Stomach smooth muscle (tissue), 2 donors: Measurements from ENCODE around the gene SMIM1.

ENCODE experiments used
- H3K27ac ChIP-seq: one replicate; pipeline ENCODE4 v1.7.0; 2013; ENCODE audit warnings: mild to moderate bottlenecking, low read length, inconsistent platforms
- H3K27me3 ChIP-seq, 2 donors: one replicate each; pipeline ENCODE4 v1.7.0; 2013; ENCODE audit warnings: low read length in 2 of 2; ENCODE audit not compliant: insufficient read depth in 2 of 2, control insufficient read depth in 1 of 2
- H3K36me3 ChIP-seq, 2 donors: one replicate each; pipeline ENCODE4 v1.7.0; 2013; ENCODE audit warnings: low read length in 2 of 2; ENCODE audit not compliant: control insufficient read depth in 2 of 2, insufficient read depth in 2 of 2
- H3K4me1 ChIP-seq: one replicate; pipeline ENCODE4 v1.7.0; 2013; ENCODE audit warnings: low read length; ENCODE audit not compliant: control insufficient read depth, insufficient read depth
- H3K4me3 ChIP-seq, 2 donors: one replicate each; pipeline ENCODE4 v1.7.0; 2013; ENCODE audit warnings: low read length in 2 of 2
- H3K9ac ChIP-seq, 2 donors: one replicate each; pipeline ENCODE4 v1.7.0; 2013; ENCODE audit warnings: low read length in 2 of 2, mild to moderate bottlenecking in 1 of 2
- H3K9me3 ChIP-seq, 2 donors: one replicate each; pipeline ENCODE4 v1.7.0; 2013; ENCODE audit warnings: low read length in 2 of 2; ENCODE audit not compliant: control insufficient read depth in 2 of 2
- donor health status: healthy.
- donor health status: Pancreatic carcinoma.

The SMIM1 gene

DNA sequence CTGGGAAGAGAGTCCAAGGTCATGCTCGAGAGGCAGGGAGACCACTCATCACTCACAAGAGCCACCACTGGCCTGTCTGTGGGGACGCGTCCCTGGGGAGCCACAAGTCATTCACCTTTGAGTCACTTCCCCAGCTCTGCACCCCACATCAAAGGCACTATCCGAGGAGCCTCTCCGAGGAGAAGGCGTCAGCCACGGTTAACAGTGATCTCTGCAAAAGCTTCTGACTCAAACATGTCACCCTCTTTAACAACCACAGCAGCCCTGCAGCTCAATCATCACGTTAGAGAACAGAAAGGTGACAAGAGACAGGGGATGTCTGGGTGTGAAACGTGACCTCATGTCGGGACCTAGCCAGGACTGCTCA lies 14.8 kb downstream of the SMIM1 start:
- no peaks in the 10 kb centered on the region for H3K27me3 ChIP-seq
- no peaks in the 10 kb centered on the region for H3K9me3 ChIP-seq
- H3K27ac ChIP-seq, result no peak overlapping the region
- peaks cover 11% of the 10 kb centered on the region for H3K4me1 ChIP-seq
- H3K9ac ChIP-seq, result no peak overlapping the region
- H3K4me3 ChIP-seq, result no peak overlapping the region
- peaks cover 38 to 46% of the 10 kb centered on the region in 2 donors for H3K36me3 ChIP-seq

DNA sequence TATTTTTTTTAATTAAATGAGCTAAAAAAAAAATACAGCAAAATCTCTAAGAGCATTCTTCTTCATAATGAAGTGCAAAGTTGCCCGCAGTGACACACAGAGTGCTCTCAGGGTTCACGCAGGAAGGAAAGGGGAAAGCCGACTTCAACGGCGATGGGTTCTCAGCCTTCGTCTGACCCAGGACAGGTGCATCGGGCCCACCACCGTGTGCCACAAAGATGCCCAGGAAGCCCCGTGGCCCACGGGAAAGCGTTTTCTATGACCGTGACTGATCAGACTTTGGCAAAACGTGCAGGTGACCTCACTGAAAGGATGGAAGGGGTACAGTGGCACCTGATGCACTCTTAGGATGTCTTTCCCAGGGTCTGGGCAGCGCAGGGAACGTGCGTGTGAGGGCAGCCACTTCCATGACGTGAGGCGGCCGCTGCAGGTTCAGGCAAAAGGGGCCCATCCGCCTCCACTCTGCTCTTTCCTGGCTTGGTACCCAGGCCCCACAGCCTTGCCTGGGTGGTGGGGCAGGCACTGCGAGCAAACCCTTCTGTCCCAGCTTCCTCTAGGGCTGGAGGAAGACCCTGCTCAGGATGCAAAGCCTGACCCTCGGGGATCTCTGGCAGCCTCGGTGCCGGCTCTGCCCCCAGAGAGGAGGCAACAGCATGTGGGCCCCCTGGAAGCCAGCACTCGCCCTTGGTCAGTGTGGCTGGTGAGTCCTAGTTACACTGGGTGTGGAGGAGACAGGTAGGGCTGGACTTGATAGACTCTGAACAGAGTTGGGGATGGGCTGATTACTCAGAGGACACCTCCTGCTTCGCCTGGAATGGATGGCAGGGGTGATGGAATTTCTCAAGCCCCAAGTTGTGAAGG lies 15.4 kb downstream of the SMIM1 start:
- Histone ChIP-seq H3K9ac (no peak overlapping the region), H3K4me1 (peaks cover 11% of the 10 kb centered on the region), H3K36me3 (peaks cover 32 to 40% of the 10 kb centered on the region in 2 donors), H3K4me3 (no peak overlapping the region), H3K9me3 (no peaks in the 10 kb centered on the region), H3K27ac (no peak overlapping the region), H3K27me3 (no peaks in the 10 kb centered on the region)

DNA sequence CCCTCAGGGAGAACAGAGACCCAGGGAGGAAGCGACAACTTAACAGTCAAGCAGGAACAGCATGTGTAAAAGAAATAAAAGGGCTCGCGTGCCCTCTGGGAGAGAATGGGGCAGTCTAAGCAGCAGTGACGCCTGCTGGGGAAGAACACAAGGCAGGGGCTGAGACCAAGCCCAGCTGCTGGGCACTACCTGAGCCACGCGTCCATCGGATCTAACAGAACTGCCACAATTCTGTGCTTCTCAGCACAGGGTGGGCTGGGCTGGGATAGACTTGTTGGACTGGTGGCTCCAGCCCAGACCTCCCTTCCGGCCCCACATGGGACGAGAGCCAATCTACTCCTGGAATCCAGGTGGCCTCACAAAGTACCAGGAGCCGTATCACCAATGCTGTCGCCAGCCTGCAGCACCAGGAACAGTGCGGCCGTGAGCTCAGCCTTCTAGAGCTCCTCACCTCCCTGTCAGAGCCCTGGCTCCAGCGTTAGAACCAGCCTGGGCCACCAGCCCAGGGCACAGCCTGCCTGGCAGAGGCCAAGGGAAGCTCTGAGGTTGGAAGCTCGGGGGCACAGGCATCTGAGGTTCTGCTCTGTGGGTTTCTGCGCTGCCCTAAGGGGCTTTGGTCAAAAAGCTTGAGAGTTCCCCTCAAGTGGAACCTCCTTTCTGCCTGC lies 16.3 kb downstream of the SMIM1 start:
- H3K27me3 ChIP-seq, result no peaks in the 10 kb centered on the region
- no peak overlapping the region for H3K27ac ChIP-seq
- H3K4me3 ChIP-seq, result no peak overlapping the region
- H3K4me1 ChIP-seq, result peaks cover 19% of the 10 kb centered on the region
- H3K9ac ChIP-seq, result no peak overlapping the region
- H3K36me3 ChIP-seq, result peaks cover 32 to 35% of the 10 kb centered on the region in 2 donors
- no peaks in the 10 kb centered on the region for H3K9me3 ChIP-seq

DNA sequence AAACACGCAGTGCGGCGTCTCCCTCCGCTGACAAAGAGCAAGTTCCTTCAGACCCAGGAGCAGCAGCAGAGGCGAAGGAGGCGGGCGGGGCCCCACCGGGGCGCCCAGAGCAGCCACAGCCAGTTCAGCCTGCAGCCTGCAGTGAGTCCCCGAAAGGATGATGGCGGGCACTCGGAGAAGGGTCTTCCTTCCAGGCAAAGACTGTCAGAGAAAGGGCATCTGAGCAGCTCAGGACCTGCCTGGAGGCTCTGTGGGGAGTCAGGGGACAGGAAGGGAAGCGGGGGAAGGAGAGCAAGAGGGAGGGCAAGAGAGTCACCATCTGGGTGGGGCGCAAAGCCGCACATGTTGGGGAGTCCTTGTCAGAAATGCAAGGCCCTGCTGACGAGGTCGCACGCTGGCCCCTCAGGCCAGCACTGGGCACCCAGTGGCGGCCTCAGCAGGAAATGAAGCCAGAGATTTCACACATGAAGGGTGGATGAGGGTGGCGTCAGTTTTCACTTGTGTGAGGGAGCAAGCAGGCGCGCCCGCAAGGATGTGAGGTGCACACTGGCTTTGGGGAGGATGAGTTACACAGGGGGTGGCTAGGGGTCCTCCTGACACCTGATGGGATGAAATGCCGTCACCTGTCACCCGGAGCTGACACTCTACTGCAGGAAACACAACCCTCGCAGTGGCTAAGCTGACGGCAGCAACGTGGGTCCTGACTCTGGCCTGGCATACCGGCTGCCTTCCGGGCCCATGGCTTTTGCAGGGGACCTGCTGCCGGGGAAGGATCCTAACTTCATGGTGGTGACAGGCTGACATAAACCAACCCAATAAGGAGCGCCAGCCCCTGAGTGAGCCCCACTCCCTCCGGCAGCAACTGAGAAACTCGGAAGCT lies 17.1 kb downstream of the SMIM1 start:
- H3K4me3 ChIP-seq, result no peak overlapping the region
- no peak overlapping the region for H3K27ac ChIP-seq
- no peaks in the 10 kb centered on the region for H3K27me3 ChIP-seq
- H3K4me1 ChIP-seq, result peaks cover 24% of the 10 kb centered on the region
- H3K36me3 ChIP-seq, result peaks cover 25 to 28% of the 10 kb centered on the region in 2 donors
- no peaks in the 10 kb centered on the region for H3K9me3 ChIP-seq
- no peak overlapping the region for H3K9ac ChIP-seq

DNA sequence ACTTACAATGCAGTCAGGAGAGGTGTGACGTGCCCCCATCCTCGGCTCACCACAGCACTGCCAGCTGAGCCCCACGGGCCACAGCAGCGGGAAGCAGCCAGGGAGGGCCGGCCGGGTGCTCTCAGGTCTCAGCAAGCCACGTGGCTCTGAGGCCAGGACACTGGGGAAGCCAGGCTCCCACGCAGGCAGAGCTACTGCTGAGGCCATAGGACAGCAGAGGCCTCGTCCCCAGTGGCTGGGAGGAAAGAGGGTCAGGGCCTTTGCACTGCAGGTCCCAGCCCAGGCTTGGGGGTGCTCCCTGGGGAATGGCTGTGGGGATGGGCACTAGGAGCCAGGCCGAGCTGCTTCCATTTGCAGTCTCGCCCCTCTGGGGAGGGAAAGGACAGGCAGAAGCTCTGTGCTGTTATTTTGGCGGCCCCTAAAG lies 18.0 kb downstream of the SMIM1 start:
- Histone ChIP-seq H3K27ac (no peak overlapping the region), H3K9ac (no peak overlapping the region), H3K9me3 (no peaks in the 10 kb centered on the region), H3K4me1 (peaks cover 33% of the 10 kb centered on the region), H3K4me3 (no peak overlapping the region), H3K27me3 (no peaks in the 10 kb centered on the region), H3K36me3 (peaks cover 21 to 22% of the 10 kb centered on the region in 2 donors)

DNA sequence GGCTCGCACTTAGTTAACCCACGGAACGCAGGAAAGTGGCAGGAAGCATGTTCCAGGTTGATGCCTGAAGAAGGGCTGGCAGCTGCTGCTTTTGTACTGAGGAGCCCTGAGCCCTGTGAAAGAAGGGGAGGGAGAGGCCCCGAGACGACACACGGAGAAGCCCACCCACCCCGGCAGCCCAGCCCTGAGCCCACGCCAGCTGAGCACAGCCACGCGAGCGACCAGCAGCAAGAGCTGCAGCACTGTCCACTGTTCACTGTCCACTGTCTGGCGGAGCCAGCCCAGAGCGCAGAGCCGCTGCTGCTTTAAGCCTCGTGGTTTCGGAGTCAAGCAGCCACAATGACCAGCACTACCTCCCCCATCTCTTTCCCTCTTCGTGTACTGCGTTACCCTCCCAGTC lies 18.4 kb downstream of the SMIM1 start:
- no peaks in the 10 kb centered on the region for H3K9me3 ChIP-seq
- H3K4me3 ChIP-seq, result no peak overlapping the region

DNA sequence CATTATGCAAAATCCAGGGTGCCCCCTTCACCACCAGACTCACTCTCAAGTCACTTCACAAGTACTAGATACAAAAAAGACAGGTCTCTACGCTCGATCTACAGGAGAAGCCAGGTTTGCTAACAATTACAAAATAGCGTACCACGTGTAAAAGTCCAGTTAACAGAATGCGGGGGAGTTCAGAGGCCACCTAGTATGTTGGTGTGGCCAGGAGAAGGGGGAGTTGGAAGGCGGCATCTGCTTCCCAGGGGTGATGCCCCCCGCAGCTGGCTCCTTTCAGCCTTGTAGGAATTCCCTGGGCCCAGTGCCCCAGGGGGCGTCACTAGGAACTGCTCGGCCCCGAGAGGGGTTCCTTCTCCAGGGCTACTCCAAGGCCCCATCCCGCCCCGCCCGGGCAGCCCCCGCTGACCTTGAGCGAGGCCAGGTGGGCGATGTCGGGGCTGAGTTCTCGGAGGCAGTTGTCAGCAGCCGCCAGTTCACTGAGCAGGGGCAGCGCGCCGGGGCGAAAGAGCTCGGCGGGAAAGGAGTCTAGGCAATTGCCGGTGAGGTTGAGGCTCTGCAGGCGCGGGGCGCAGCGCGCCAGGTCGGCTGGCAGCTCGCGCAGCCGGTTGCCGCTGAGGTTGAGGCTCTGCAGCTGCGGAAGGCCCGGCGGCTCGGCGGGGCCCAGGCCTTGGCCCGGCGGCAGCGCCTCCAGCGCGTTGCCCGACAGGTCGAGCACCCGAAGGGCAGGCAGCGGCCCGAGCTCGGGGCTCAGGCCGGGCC lies 23.1 kb downstream of the SMIM1 start:
- H3K9ac ChIP-seq, result peak overlapping the region; percentile 74 to 83
- H3K9me3 ChIP-seq, result no peaks in the 10 kb centered on the region
- H3K4me3 ChIP-seq, result peak overlapping the region; percentile 82 to 88
- peaks cover 0 to 3% of the 10 kb centered on the region in 2 donors for H3K36me3 ChIP-seq
- peaks cover 38% of the 10 kb centered on the region for H3K4me1 ChIP-seq
- H3K27ac ChIP-seq, result peak overlapping the region; percentile 55
- H3K27me3 ChIP-seq, result peaks cover 0 to 7% of the 10 kb centered on the region in 2 donors

More for the DNA sequence above, 18.4 kb downstream of the SMIM1 start:
- H3K27me3 ChIP-seq, result no peaks in the 10 kb centered on the region
- H3K27ac ChIP-seq, result no peak overlapping the region
- H3K36me3 ChIP-seq, result peaks cover 19 to 20% of the 10 kb centered on the region in 2 donors
- no peak overlapping the region for H3K9ac ChIP-seq
- H3K4me1 ChIP-seq, result peaks cover 37% of the 10 kb centered on the region

DNA sequence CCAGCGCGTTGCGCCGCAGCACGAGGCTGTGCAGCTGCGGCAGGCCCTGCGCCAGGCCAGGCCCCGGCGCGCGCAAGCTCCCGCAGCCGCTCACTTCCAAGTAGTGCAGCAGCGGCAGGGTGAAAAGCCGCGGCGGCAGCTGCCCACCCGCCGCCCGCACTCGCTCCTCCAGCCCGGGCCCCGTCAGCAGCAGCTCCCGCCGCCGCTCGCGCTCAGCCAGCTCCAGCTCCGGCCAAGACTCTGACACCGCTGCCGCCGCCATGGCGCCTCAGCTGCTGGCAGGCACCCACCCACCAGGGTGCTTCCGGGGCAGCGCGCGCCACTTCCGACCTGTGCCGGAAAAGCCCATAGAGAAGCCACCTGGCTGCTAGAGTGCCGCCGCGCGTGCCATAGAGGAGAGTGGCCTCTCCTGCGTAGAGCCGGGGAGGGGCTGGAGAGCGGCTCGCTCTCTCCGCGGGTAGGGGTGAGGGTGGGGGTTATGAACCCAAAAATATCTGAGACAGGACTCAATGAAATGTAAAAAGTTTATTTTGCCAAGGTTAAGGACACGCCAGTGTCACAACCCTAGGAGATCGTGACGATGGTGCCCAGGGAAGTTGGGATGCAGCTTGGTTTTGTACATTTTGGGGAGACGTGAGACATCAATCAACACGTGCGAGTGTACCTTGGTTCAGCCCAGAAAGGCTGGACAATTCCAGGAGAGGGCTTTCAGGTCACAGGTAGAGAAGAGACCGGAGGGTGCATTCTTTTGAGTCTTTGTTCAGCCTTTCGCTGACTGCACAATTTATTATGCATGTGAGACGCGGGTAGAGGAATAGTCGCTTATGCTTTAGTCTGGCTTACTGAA lies 23.9 kb downstream of the SMIM1 start, which contains the start of gene LRRC47:
LRRC47 (minus strand) TSS at position 284 of the 847 bp plus-strand sequence; CDS start at position 262, 22 bp downstream.
- Histone ChIP-seq H3K27me3 (peaks cover 0 to 8% of the 10 kb centered on the region in 2 donors), H3K4me1 (peaks cover 34% of the 10 kb centered on the region), H3K36me3 (peaks cover 0 to 3% of the 10 kb centered on the region in 2 donors), H3K9me3 (no peaks in the 10 kb centered on the region), H3K27ac (peak within 1 kb of the TSS; percentile 55), H3K9ac (peak within 1 kb of the TSS; percentile 74 to 89), H3K4me3 (peak within 1 kb of the TSS; percentile 82 to 88)

DNA sequence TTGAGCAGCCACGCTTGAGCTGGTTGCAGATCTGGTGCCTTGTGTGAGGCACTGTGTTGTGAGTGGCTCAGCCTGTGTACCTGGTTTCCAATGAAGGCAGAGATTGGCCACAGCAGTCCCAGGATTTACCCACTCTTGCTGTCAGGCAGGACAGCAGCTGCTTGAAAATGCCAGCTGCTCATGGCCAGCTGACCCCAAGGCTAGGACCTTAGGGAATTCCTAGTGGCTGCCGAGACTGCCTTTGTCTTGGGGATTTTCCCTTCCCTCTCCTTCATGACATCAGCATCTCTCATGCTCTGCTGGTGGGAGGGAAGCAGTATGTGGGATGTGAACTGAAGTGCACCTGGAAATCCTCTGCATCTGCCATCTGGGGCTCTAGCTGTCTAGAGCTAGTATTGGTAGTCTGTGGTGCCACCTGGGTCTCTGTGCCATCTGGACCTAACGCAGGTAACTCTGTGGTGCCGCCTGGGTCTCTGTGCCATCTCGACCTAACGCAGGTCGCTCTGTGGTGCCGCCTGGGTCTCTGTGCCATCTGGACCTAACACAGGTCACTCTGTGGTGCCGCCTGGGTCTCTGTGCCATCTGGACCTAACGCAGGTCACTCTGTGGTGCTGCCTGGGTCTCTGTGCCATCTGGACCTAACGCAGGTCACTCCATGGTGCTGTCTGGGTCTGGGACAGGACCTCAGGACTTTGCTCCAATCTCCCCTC lies 27.6 kb downstream of the SMIM1 start:
- no peak overlapping the region for H3K27ac ChIP-seq
- H3K36me3 ChIP-seq, result no peaks in the 10 kb centered on the region
- peaks cover 0 to 11% of the 10 kb centered on the region in 2 donors for H3K27me3 ChIP-seq
- H3K9ac ChIP-seq, result no peak overlapping the region
- H3K9me3 ChIP-seq, result no peaks in the 10 kb centered on the region
- peaks cover 12% of the 10 kb centered on the region for H3K4me1 ChIP-seq
- no peak overlapping the region for H3K4me3 ChIP-seq
